AG04450 (cell line): ENCODE measurements around the gene P2RX2. TPM values are rescaled to one million over a fixed set of nuclear protein-coding genes. Genes with fewer than 3 reads are reported as not detected.

Experiments used
- CTCF ChIA-PET: fragments of 300-600, 350-600 bp; formaldehyde crosslinking; extraction: SDS; loops from one replicate; lab custom pipeline; 2022; ENCODE audit warnings: antibody characterized with exemption, inconsistent platforms; lab: Charles Lee
- POLR2A ChIA-PET: fragments of 350-600 bp; formaldehyde crosslinking; extraction: SDS; loops from one replicate; lab custom pipeline; 2021; ENCODE audit warnings: antibody characterized with exemption, inconsistent platforms; lab: Yijun Ruan, JAX
- DNase-seq: peaks from one replicate; pipeline ENCODE4 v3.0.0-alpha.2; 2011; ENCODE audit warnings: low read depth, low spot score
- H3K27ac ChIP-seq: one replicate; pipeline ENCODE4 v1.5.1; 2012; ENCODE audit warnings: low read depth, low read length, control low read depth
- H3K27me3 ChIP-seq: one replicate; pipeline ENCODE4 v1.6.0; 2012; ENCODE audit warnings: low read length; ENCODE audit not compliant: control insufficient read depth, insufficient read depth
- H3K4me3 ChIP-seq: 2 replicates; pipeline ENCODE4 v1.5.1; 2011; ENCODE audit warnings: mild to moderate bottlenecking, low read depth, low read length, control low read depth
- H3K9me3 ChIP-seq: 2 replicates; pipeline ENCODE4 v1.5.1; 2012; ENCODE audit warnings: low read length; ENCODE audit not compliant: control insufficient read depth, insufficient read depth
- CTCF ChIP-seq: IDR thresholded peaks from 2 replicates; pipeline ENCODE4 v1.5.1; 2011; ENCODE audit warnings: low read depth, low read length, control low read depth, inconsistent platforms
- polyA plus RNA-seq: library from polyadenylated mRNA; depleted of rRNA; stranded (reverse); fragments of >200 nt; gene quantifications from 2 replicates; pipeline ENCODE4 v1.2.3, GENCODE V29; 2011

P2RX2 gene
- polyA plus RNA-seq, 1 experiment = not detected

- ChIA-PET CTCF (no interaction called here), POLR2A (interaction anchor here (0.6 kb wide), 1 partner anchor 9 kb away, joined by 3 read pairs; no protein-coding TSS in a partner anchor)
- Histone ChIP-seq H3K9me3 (no peaks in the 10 kb centered on the region; the same call in 1 of the 2 replicates), H3K27ac (no peak overlapping the region), H3K4me3 (no peak overlapping the region), H3K27me3 (peaks cover 3% of the 10 kb centered on the region)
- DNase-seq = no peak
- no peak for TF ChIP-seq CTCF
Observed at GRCh38 chr12:132578826-132579225, 39.8 kb upstream of the P2RX2 start.

DNA sequence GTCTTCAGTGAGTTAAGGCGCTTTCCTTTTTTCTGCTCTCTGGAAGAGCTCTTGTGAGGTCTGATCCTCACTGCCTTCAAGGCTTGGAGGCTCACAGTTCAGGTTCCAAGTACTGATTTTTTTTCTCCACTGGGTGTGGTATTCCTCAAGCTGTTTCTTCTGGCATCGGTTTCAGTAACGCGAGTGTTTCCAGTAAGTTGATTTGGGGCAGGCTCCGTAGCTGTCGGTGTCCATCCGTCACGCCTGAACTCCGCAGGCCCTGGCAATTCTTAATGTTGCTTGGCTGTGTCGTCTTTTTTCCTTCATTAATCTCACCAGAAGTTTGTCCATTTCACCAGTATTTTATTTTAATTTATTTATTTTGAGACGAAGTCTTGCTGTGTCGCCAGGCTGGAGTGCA is 38.8 kb upstream of the P2RX2 start:
- Histone ChIP-seq H3K9me3 (peaks cover 3% of the 10 kb centered on the region; the same call in 1 of the 2 replicates), H3K4me3 (no peak overlapping the region), H3K27me3 (peaks cover 5% of the 10 kb centered on the region), H3K27ac (no peak overlapping the region)
- POLR2A ChIA-PET = no interaction called here
- CTCF ChIA-PET = no interaction called here
- no peak for DNase-seq
- TF ChIP-seq CTCF = no peak

DNA sequence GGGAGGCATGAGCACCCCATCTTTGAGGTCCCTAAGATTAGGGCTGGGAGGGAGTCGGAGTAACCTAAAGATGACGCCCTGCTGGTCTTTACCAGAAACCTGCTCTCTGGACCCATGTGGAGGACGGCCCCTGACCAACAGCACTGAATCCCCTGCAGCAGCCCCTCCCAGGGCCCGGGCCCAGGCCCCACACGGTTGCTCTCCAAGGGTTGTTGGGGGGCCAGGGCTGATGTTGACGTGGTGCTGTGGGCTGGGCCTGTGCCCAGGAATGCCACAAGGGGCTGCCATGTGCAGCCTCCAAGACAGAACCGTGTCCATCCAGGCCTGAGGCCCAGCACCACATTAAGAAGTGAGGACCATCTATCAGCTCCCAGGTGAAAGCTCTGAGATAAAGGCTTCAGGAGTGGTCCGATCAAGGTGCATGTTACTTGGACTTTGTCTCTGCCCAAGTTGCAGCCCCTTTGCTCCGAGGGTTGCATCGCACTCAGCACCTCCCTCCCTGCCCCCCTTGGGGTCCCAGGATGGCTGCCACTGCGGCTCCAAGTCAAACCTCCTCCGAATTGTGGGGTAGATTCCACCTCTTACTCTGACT is 37.8 kb upstream of the P2RX2 start:
- Histone ChIP-seq H3K27me3 (peaks cover 5% of the 10 kb centered on the region), H3K9me3 (peaks cover 3% of the 10 kb centered on the region; the same call in 1 of the 2 replicates), H3K4me3 (no peak overlapping the region), H3K27ac (no peak overlapping the region)
- no peak for DNase-seq
- CTCF ChIA-PET = interaction anchor here (0.6 kb wide), 1 partner anchor 19 kb away, joined by 9 read pairs; no protein-coding TSS in a partner anchor
- POLR2A ChIA-PET = no interaction called here
- TF ChIP-seq CTCF = no peak

- peaks cover 3% of the 10 kb centered on the region; the same call in 1 of the 2 replicates for H3K9me3 ChIP-seq
- POLR2A ChIA-PET = no interaction called here
- no peak overlapping the region for H3K27ac ChIP-seq
- H3K27me3 ChIP-seq = peaks cover 5% of the 10 kb centered on the region
- H3K4me3 ChIP-seq = no peak overlapping the region
- DNase-seq = no peak
- TF ChIP-seq CTCF = no peak
- CTCF ChIA-PET = interaction anchor here (0.6 kb wide), 1 partner anchor 18 kb away, joined by 9 read pairs; no protein-coding TSS in a partner anchor
Observed at GRCh38 chr12:132581348-132582057, 37.1 kb upstream of the P2RX2 start.

DNA sequence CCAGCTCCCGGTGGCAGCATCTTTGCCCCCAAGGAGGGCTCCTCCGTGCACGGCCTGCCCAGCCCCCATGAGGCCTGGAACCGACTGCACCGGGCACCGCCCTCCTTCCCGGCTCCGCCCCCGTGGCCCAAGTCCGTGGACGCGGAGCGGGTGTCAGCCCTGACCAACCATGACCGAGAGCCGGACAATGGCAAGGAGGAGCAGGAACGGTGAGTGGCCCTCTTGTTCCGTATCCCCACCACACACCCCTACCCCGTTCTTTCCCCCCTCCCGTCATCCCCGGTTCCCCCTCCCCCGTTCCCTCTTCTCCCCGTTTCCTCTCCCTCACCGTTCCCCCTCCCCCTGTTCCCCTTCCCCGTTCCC is 36.5 kb upstream of the P2RX2 start:
- POLR2A ChIA-PET = no interaction called here
- TF ChIP-seq CTCF = no peak
- CTCF ChIA-PET = no interaction called here
- Histone ChIP-seq H3K9me3 (peaks cover 3% of the 10 kb centered on the region; the same call in 1 of the 2 replicates), H3K27me3 (peaks cover 5% of the 10 kb centered on the region), H3K27ac (no peak overlapping the region), H3K4me3 (no peak overlapping the region)
- no peak for DNase-seq
